Measurements from ENCODE around the gene C1orf52. TPM values are rescaled to one million over a fixed set of nuclear protein-coding genes. Genes with fewer than 3 reads are reported as not detected.

C1orf52 gene
- 22.5 TPM for total RNA-seq
- long read RNA-seq, transcript C1orf52-203 (3 exons, 1,219 nt), result minor isoform, 13 of 32 reads
- long read RNA-seq, transcript C1orf52-201 (4 exons, 3,391 nt), result major isoform, 17 of 32 reads
- long read RNA-seq, partial matches to known transcripts, result 0 of 32 reads
- long read RNA-seq, other reads (novel, unspliced or antisense), result 2 of 32 reads

- H3K4me1 ChIP-seq, result peaks cover 28% of the 10 kb centered on the region
- peak within 1 kb of the TSS; percentile 86 for H3K27ac ChIP-seq
- TF ChIP-seq, protein P1, sequence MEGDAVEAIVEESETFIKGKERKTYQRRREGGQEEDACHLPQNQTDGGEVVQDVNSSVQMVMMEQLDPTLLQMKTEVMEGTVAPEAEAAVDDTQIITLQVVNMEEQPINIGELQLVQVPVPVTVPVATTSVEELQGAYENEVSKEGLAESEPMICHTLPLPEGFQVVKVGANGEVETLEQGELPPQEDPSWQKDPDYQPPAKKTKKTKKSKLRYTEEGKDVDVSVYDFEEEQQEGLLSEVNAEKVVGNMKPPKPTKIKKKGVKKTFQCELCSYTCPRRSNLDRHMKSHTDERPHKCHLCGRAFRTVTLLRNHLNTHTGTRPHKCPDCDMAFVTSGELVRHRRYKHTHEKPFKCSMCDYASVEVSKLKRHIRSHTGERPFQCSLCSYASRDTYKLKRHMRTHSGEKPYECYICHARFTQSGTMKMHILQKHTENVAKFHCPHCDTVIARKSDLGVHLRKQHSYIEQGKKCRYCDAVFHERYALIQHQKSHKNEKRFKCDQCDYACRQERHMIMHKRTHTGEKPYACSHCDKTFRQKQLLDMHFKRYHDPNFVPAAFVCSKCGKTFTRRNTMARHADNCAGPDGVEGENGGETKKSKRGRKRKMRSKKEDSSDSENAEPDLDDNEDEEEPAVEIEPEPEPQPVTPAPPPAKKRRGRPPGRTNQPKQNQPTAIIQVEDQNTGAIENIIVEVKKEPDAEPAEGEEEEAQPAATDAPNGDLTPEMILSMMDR (IDR thresholded peaks at IDR 0.05), result peak; percentile 100
- no peaks in the 10 kb centered on the region for H3K27me3 ChIP-seq
- DNase-seq (peak; percentile 98), ATAC-seq (peak; percentile 99)
- H3K9me3 ChIP-seq, result no peaks in the 10 kb centered on the region
- H3K36me3 ChIP-seq, result peaks cover 25% of the 10 kb centered on the region
- intact Hi-C loops (cut with DNase I), result loop anchor here (10.0 kb wide), 1 partner anchor 315 kb away; no protein-coding TSS in a partner anchor
- peak within 1 kb of the TSS; percentile 82 for H3K4me3 ChIP-seq
Measured at GRCh38 chr1:85259118-85259911, at the start of gene C1orf52. C1orf52 (minus strand) TSS chr1:85259662; CDS start chr1:85259633, 29 bp downstream.

DNA sequence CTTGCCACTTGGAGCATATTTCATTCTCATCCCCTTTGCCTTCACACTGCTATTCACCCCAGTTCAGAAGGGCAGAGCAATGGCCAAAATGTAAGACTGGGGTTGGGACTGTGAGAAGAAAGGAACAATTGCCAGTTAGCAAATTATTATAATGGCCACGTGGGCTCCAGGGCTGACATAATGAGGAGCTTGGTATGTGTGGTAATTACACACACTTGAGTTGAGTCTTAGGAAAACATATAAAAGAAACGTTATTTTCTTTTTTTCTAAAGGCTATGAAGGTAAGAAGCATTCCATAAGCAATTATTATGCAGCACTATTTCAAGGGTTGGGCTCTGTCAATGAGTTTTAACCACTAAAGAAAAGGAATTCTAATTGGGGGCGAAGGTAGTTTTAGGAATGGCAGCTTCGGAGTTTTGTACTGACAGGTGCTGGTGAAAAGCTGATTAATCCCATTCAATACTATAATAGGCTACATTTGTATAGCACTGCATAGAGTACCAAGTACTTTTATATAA is 49.4 kb upstream of the C1orf52 start:
- ATAC-seq, result no peak
- Histone ChIP-seq H3K4me3 (no peak overlapping the region), H3K36me3 (no peaks in the 10 kb centered on the region), H3K27me3 (no peaks in the 10 kb centered on the region), H3K9me3 (no peaks in the 10 kb centered on the region), H3K4me1 (peaks cover 9% of the 10 kb centered on the region), H3K27ac (no peak overlapping the region)
- DNase-seq, result no peak
- intact Hi-C loops (cut with DNase I), result loop anchor here (5.0 kb wide), 1 partner anchor 383 kb away; no protein-coding TSS in a partner anchor
- TF ChIP-seq, protein P1 (IDR thresholded peaks at IDR 0.05), result no peak

DNA sequence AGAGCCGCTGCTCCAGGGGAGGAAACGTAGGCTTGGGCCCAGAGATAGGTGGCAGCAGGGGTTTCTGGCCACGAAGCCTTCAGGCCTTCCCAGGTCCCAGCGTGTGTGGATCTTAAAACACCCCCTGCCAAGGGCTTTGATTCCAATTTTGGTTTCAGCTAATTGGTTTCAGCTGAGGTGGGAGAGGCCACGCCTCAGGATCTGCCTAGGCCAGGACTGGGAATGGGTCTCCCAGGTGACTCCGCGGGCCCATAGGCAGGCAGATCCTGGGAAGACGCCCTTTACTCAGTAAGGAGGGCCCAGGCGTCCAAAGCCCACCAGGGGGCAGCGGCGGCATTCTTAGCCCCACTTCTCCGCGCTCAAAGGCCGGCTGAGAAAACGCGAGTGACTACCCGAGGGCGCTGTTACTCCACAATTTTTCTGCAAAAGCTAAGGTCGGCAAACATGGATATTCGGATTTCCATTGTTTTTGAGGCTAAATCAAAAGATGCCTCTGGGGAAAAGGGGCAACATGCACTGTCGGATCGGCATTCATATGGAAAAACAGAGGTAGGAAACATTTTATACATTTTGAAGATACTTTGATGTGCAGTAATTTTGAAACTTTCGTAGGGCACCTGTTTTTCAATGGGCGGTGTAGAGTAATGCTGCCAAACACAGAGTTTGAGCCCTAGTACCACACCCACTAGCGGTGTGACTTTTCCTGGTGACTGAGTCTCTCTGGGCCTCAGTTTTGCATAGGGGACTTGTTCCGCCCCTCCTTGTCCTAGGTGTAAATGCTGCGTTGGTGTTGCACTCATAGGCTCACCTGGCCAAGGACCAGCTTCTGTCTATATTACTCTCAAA is 48.7 kb upstream of the C1orf52 start:
- H3K27ac ChIP-seq, result no peak overlapping the region
- H3K27me3 ChIP-seq, result no peaks in the 10 kb centered on the region
- peak; percentile 98 for ATAC-seq
- no peaks in the 10 kb centered on the region for H3K9me3 ChIP-seq
- H3K4me1 ChIP-seq, result peaks cover 6% of the 10 kb centered on the region
- H3K4me3 ChIP-seq, result no peak overlapping the region
- intact Hi-C loops (cut with DNase I), result loop anchor here (5.0 kb wide), 1 partner anchor 384 kb away; no protein-coding TSS in a partner anchor
- H3K36me3 ChIP-seq, result no peaks in the 10 kb centered on the region
- DNase-seq, result peak; percentile 92
- TF ChIP-seq, protein P1 (IDR thresholded peaks at IDR 0.05), result peak; percentile 96

GRCh38 chr1:85306236-85306635 is 46.8 kb upstream of the C1orf52 start:
- Histone ChIP-seq H3K27me3 (no peaks in the 10 kb centered on the region), H3K4me3 (no peak overlapping the region), H3K27ac (no peak overlapping the region), H3K4me1 (peaks cover 6% of the 10 kb centered on the region), H3K36me3 (no peaks in the 10 kb centered on the region), H3K9me3 (no peaks in the 10 kb centered on the region)
- intact Hi-C loops (cut with DNase I), result loop anchor here (5.0 kb wide), 1 partner anchor 386 kb away; no protein-coding TSS in a partner anchor
- DNase-seq (no peak), ATAC-seq (no peak)
- TF ChIP-seq, protein P1 (IDR thresholded peaks at IDR 0.05), result no peak

GRCh38 chr1:85303440-85304162 is 44.1 kb upstream of the C1orf52 start:
- TF ChIP-seq, protein P1 (IDR thresholded peaks at IDR 0.05), result no peak
- ATAC-seq (no peak), DNase-seq (no peak)
- intact Hi-C loops (cut with DNase I), result no loop called here
- Histone ChIP-seq H3K4me3 (no peak overlapping the region), H3K27ac (no peak overlapping the region), H3K27me3 (no peaks in the 10 kb centered on the region), H3K4me1 (peaks cover 10% of the 10 kb centered on the region), H3K9me3 (no peaks in the 10 kb centered on the region), H3K36me3 (no peaks in the 10 kb centered on the region)

Measured in upper lobe of right lung (tissue), 1 donor.